ENCODE results near the gene UNC5B. TPM values are rescaled to one million over a fixed set of nuclear protein-coding genes. Genes with fewer than 3 reads are reported as not detected.

Gene UNC5B
- total RNA-seq, 1 experiment from 2014 or later, result 9.9 TPM

DNA sequence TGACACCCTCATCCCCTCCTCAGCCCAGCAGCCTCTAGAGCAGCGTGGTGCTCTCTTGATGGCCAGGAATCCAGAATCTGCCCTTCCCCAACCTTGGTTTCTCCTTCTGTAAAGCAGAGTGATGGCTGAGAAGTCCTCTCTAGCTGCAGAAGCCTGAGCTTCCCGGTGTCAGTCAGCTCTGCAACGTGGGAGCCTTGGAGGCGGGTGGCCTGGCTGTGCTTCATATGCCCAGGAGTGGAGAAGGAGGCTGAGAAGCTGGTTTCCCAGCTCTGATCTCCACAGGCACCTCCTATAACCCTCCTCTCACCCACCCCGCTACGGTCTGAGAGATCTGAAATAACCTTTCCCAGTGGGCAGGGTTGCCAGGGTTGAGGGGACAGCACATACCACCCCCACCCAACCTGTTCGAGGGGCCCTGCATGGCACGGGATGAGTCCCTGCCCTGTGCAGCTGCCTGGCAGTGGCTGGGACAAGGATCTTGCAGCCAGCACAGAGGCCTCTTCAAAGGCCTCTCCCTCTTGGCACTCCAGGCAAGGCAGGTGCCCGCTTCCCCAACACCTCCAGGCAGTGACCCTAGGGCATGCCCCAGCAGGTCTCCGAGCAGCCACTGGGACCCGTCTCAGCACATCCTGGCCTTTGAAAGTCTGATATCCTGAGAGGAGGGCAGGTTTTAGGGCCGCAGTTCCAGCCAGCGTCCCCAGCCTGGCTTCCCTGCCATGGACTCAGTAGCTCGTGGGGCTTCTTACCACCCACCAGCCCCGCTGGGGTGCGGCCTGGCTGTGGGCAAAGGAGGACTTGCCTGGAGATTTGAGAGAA lies 88.4 kb downstream of the UNC5B start:
- no peak for DNase-seq (ENCODE audit: low spot score)
- no peak overlapping the region for H3K4me3 ChIP-seq (ENCODE audit: low read depth, low read length, poor library complexity, severe bottlenecking)
- TF ChIP-seq EZH2 (IDR thresholded peaks at IDR 0.05; ENCODE audit: borderline replicate concordance, low read depth, low read length, poor library complexity, severe bottlenecking), result no peak
- TF ChIP-seq, protein P1, sequence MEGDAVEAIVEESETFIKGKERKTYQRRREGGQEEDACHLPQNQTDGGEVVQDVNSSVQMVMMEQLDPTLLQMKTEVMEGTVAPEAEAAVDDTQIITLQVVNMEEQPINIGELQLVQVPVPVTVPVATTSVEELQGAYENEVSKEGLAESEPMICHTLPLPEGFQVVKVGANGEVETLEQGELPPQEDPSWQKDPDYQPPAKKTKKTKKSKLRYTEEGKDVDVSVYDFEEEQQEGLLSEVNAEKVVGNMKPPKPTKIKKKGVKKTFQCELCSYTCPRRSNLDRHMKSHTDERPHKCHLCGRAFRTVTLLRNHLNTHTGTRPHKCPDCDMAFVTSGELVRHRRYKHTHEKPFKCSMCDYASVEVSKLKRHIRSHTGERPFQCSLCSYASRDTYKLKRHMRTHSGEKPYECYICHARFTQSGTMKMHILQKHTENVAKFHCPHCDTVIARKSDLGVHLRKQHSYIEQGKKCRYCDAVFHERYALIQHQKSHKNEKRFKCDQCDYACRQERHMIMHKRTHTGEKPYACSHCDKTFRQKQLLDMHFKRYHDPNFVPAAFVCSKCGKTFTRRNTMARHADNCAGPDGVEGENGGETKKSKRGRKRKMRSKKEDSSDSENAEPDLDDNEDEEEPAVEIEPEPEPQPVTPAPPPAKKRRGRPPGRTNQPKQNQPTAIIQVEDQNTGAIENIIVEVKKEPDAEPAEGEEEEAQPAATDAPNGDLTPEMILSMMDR (conservative IDR thresholded peaks at IDR 0.05; ENCODE audit: low read depth, low read length), result no peak
- BruUV-seq (replicated peaks), result no TSS peak
- no peaks in the 10 kb centered on the region for H3K9me3 ChIP-seq (ENCODE audit: low read depth, low read length, poor library complexity, severe bottlenecking)
- ChIA-PET POLR2A (ENCODE audit: low non-redundant PET) (no interaction called here), CTCF (no interaction called here)
- no peak overlapping the region for H3K27ac ChIP-seq (ENCODE audit: low read depth, low read length, poor library complexity, severe bottlenecking)
- no peaks in the 10 kb centered on the region for H3K4me1 ChIP-seq (ENCODE audit: insufficient read depth, low read length, poor library complexity, severe bottlenecking)
- no peaks in the 10 kb centered on the region for H3K27me3 ChIP-seq (replicated peaks; ENCODE audit: insufficient read depth, low read depth, low read length, poor library complexity)
- intact Hi-C loops (cut with micrococcal nuclease; ENCODE audit: unreplicated experiment), result no loop called here
- H3K36me3 ChIP-seq (ENCODE audit: insufficient read depth, low read length, poor library complexity, severe bottlenecking), result no peaks in the 10 kb centered on the region

DNA sequence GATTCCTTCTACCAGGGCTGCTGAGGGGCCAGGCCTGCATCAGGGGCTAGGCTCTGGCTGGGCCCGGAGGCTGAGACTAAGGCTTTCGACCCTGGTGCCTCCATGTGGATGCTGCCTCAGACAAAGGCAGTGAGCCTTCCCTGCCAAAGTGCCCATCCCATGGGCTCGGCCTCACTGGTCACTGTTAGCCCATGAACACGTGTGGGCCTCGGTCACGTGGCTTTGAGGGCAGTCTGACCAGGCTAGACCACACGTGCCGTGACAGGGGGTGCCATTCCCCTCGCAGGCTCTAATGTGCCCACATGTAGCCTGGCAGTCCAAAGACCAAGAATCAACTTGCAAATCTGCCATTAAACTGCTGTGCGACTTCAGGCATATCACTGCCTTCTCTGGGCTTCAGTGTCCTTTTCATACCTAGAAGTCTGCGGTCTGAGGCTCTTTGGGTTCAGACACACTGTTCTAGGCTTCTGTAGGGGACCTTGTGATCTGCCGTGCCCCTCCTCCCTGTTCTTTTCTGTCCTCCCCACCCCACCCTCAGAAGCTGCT lies 89.1 kb downstream of the UNC5B start:
- intact Hi-C loops (cut with micrococcal nuclease; ENCODE audit: unreplicated experiment), result no loop called here
- ChIA-PET POLR2A (ENCODE audit: low non-redundant PET) (no interaction called here), CTCF (no interaction called here)
- no peak for TF ChIP-seq EZH2 (IDR thresholded peaks at IDR 0.05; ENCODE audit: borderline replicate concordance, low read depth, low read length, poor library complexity, severe bottlenecking)
- TF ChIP-seq, protein P1 (conservative IDR thresholded peaks at IDR 0.05; ENCODE audit: low read depth, low read length), result no peak
- no peaks in the 10 kb centered on the region for H3K27me3 ChIP-seq (replicated peaks; ENCODE audit: insufficient read depth, low read depth, low read length, poor library complexity)
- DNase-seq (ENCODE audit: low spot score), result no peak
- no peak overlapping the region for H3K27ac ChIP-seq (ENCODE audit: low read depth, low read length, poor library complexity, severe bottlenecking)
- no peaks in the 10 kb centered on the region for H3K36me3 ChIP-seq (ENCODE audit: insufficient read depth, low read length, poor library complexity, severe bottlenecking)
- no peaks in the 10 kb centered on the region for H3K9me3 ChIP-seq (ENCODE audit: low read depth, low read length, poor library complexity, severe bottlenecking)
- no peaks in the 10 kb centered on the region for H3K4me1 ChIP-seq (ENCODE audit: insufficient read depth, low read length, poor library complexity, severe bottlenecking)
- BruUV-seq (replicated peaks), result no TSS peak
- H3K4me3 ChIP-seq (ENCODE audit: low read depth, low read length, poor library complexity, severe bottlenecking), result no peak overlapping the region

DNA sequence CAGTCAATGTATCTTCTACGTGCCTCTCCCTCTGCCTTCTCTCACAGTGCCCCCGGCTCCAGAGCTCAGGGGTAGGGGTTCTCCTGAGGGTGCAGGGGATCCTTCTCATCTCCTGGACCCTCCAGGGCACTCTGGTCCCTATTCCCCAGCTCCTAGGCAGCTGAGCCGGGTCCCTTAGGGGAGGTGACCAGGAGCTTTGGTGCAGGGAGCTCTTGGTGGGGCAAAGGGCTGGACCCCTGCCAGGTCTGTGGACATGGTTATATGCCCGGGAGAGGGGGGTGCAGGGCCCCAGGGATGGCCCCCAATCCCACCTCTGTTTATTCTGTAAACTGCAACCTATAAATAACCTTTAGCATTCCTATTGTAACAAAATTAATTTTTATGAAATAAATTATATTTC lies 90.1 kb downstream of the UNC5B start:
- H3K4me1 ChIP-seq (ENCODE audit: insufficient read depth, low read length, poor library complexity, severe bottlenecking), result no peaks in the 10 kb centered on the region
- no peaks in the 10 kb centered on the region for H3K27me3 ChIP-seq (replicated peaks; ENCODE audit: insufficient read depth, low read depth, low read length, poor library complexity)
- no TSS peak for BruUV-seq (replicated peaks)
- no peaks in the 10 kb centered on the region for H3K9me3 ChIP-seq (ENCODE audit: low read depth, low read length, poor library complexity, severe bottlenecking)
- ChIA-PET CTCF (no interaction called here), POLR2A (ENCODE audit: low non-redundant PET) (no interaction called here)
- intact Hi-C loops (cut with micrococcal nuclease; ENCODE audit: unreplicated experiment), result no loop called here
- H3K27ac ChIP-seq (ENCODE audit: low read depth, low read length, poor library complexity, severe bottlenecking), result no peak overlapping the region
- no peak overlapping the region for H3K4me3 ChIP-seq (ENCODE audit: low read depth, low read length, poor library complexity, severe bottlenecking)
- no peaks in the 10 kb centered on the region for H3K36me3 ChIP-seq (ENCODE audit: insufficient read depth, low read length, poor library complexity, severe bottlenecking)
- DNase-seq (ENCODE audit: low spot score), result no peak
- TF ChIP-seq EZH2 (IDR thresholded peaks at IDR 0.05; ENCODE audit: borderline replicate concordance, low read depth, low read length, poor library complexity, severe bottlenecking), result no peak
- TF ChIP-seq, protein P1 (conservative IDR thresholded peaks at IDR 0.05; ENCODE audit: low read depth, low read length), result no peak

Measured in A673 (cell line).